ENCODE results near the gene MOSMO.

DNA sequence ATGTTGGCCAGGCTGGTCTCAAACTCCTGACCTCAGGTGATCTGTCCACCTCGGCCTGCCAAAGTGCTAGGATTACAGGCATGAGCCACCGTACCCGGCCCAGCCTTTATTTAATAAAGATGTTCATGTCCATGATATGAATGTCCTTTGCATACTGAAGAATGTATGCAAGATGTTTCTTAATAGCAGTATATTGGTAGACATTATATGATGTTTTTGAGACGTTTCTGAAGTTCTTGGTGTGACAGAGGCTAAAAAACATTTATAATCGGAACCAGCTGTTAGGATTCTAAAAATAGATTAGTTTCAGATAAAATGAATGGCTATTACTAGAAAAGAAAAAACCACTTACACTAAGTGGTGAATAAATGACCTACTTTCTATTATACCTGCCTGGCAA lies 18.8 kb upstream of the MOSMO start:
- TF ChIP-seq CEBPB (IDR thresholded peaks at IDR 0.05; ENCODE audit: borderline replicate concordance, low read depth, low read length) (no peak), ZFX (CRISPR knock-in tag; IDR thresholded peaks at IDR 0.05; ENCODE audit: low read depth) (no peak), NR3C1 (CRISPR knock-in tag; IDR thresholded peaks at IDR 0.05) (no peak), TAF1 (CRISPR knock-in tag; IDR thresholded peaks at IDR 0.05) (no peak), ZSCAN29 (CRISPR knock-in tag; conservative IDR thresholded peaks at IDR 0.05) (no peak), ZNF446 (CRISPR knock-in tag; IDR thresholded peaks at IDR 0.05) (no peak), POLR2AphosphoS5 (IDR thresholded peaks at IDR 0.05; ENCODE audit: low read depth, low read length) (no peak), ZNF143 (CRISPR knock-in tag; IDR thresholded peaks at IDR 0.05) (no peak), POLR2A (IDR thresholded peaks at IDR 0.05; ENCODE audit: insufficient read depth in 1 of 2, low read depth in 2 of 2, low read length in 2 of 2) (no peak)
- TF ChIP-seq, protein P1, sequence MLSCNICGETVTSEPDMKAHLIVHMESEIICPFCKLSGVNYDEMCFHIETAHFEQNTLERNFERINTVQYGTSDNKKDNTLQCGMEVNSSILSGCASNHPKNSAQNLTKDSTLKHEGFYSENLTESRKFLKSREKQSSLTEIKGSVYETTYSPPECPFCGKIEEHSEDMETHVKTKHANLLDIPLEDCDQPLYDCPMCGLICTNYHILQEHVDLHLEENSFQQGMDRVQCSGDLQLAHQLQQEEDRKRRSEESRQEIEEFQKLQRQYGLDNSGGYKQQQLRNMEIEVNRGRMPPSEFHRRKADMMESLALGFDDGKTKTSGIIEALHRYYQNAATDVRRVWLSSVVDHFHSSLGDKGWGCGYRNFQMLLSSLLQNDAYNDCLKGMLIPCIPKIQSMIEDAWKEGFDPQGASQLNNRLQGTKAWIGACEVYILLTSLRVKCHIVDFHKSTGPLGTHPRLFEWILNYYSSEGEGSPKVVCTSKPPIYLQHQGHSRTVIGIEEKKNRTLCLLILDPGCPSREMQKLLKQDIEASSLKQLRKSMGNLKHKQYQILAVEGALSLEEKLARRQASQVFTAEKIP (CRISPR knock-in tag; IDR thresholded peaks at IDR 0.05; ENCODE audit: borderline replicate concordance) = no peak

Data from HepG2 (cell line).